HG03439 (cell line): ENCODE results near the gene GNS.
"Not testable (repeated sequence)": the region's sequence is repeated elsewhere in the genome, so short reads cannot be mapped to it uniquely, and the experiment has no call there.

Experiments used
- ATAC-seq: cut with Tn5 transposase; IDR thresholded peaks from one replicate; pipeline ENCODE4 v1.9.1; 2021; ENCODE audit warnings: mild to moderate bottlenecking, moderate library complexity; ENCODE audit not compliant: unreplicated experiment

GNS gene

GRCh38 chr12:64780132-64780530 lies 20.9 kb upstream of the GNS start:
- ATAC-seq: no peak

- ATAC-seq: no peak
These were observed 20.3 kb upstream of the GNS start for GRCh38 chr12:64779354-64779974.

- not testable (repeated sequence) for ATAC-seq
These were observed 16.0 kb upstream of the GNS start for GRCh38 chr12:64775147-64775736.

- no peak for ATAC-seq
These were observed 14.2 kb upstream of the GNS start for GRCh38 chr12:64773386-64773785.

- ATAC-seq: no peak
These were observed 8.3 kb upstream of the GNS start for GRCh38 chr12:64767495-64767894.

GRCh38 chr12:64760808-64761573 lies 1.8 kb upstream of the GNS start:
- ATAC-seq: no peak

- ATAC-seq: no peak
These were observed 1.4 kb downstream of the GNS start for GRCh38 chr12:64757771-64758170.

- ATAC-seq: no peak
These were observed 2.8 kb downstream of the GNS start for GRCh38 chr12:64756376-64756775.

GRCh38 chr12:64753427-64753826 lies 5.8 kb downstream of the GNS start:
- ATAC-seq: no peak

GRCh38 chr12:64752833-64753238 lies 6.4 kb downstream of the GNS start:
- no peak for ATAC-seq

- no peak for ATAC-seq
These were observed 7.2 kb downstream of the GNS start for GRCh38 chr12:64752032-64752431.

- no peak for ATAC-seq
These were observed 9.6 kb downstream of the GNS start for GRCh38 chr12:64749461-64750200.

GRCh38 chr12:64747695-64748094 lies 11.5 kb downstream of the GNS start:
- ATAC-seq: no peak

- ATAC-seq: no peak
These were observed 12.5 kb downstream of the GNS start for GRCh38 chr12:64746663-64747062.

GRCh38 chr12:64745980-64746379 lies 13.2 kb downstream of the GNS start:
- ATAC-seq: no peak

- no peak for ATAC-seq
These were observed 13.9 kb downstream of the GNS start for GRCh38 chr12:64745259-64745807.

- ATAC-seq: no peak
These were observed 14.6 kb downstream of the GNS start for GRCh38 chr12:64744422-64745258.

- ATAC-seq: no peak
These were observed 16.0 kb downstream of the GNS start for GRCh38 chr12:64743206-64743605.

GRCh38 chr12:64742416-64742815 lies 16.8 kb downstream of the GNS start:
- ATAC-seq: no peak

GRCh38 chr12:64740646-64741045 lies 18.6 kb downstream of the GNS start:
- ATAC-seq: no peak
